ENCODE measurements around the gene PKP4.

GRCh38 chr2:158659483-158659882 lies 202.7 kb downstream of the PKP4 start:
- TF ChIP-seq CTCF (IDR thresholded peaks at IDR 0.05; ENCODE audit: borderline replicate concordance, extremely low read depth, low read length, poor library complexity, severe bottlenecking) = no peak
- no peak for TF ChIP-seq EZH2 (IDR thresholded peaks at IDR 0.05; ENCODE audit: borderline replicate concordance, low read depth, low read length, severe bottlenecking)
